Measurements from ENCODE around the gene LXN. TPM values are rescaled to one million over a fixed set of nuclear protein-coding genes. Genes with fewer than 3 reads are reported as not detected.

LXN gene
- total RNA-seq, 1 donor from 2014 or later, result 18.1 TPM

GRCh38 chr3:158685159-158685558, 12.7 kb upstream of the LXN start:
- no peak overlapping the region for H2AFZ ChIP-seq (ENCODE audit: low read depth, low read length)
- peaks cover 4% of the 10 kb centered on the region for H3K36me3 Mint-ChIP-seq (ENCODE audit: low read depth, unreplicated experiment)
- no peak overlapping the region for H3K4me3 ChIP-seq (ENCODE audit: insufficient read depth, low read depth, low read length)
- H3K4me1 ChIP-seq (ENCODE audit: insufficient read depth, low read length), result peaks cover 17% of the 10 kb centered on the region
- no peaks in the 10 kb centered on the region for H3K9me3 ChIP-seq (ENCODE audit: insufficient read depth, low read depth, low read length)
- H3K4me3 Mint-ChIP-seq (ENCODE audit: unreplicated experiment), result no peak overlapping the region
- H3K9ac ChIP-seq (ENCODE audit: low read length), result peak overlapping the region; percentile 39
- no peaks in the 10 kb centered on the region for H3K27me3 ChIP-seq (ENCODE audit: insufficient read depth, low read length)
- H3K4me2 ChIP-seq (ENCODE audit: low read length), result peak overlapping the region; percentile 13
- H3K27me3 Mint-ChIP-seq (ENCODE audit: low read depth, unreplicated experiment), result no peaks in the 10 kb centered on the region
- FAIRE-seq (peak; percentile 37), DNase-seq (ENCODE audit: low read depth) (peak; percentile 47)
- TF ChIP-seq, protein P1, sequence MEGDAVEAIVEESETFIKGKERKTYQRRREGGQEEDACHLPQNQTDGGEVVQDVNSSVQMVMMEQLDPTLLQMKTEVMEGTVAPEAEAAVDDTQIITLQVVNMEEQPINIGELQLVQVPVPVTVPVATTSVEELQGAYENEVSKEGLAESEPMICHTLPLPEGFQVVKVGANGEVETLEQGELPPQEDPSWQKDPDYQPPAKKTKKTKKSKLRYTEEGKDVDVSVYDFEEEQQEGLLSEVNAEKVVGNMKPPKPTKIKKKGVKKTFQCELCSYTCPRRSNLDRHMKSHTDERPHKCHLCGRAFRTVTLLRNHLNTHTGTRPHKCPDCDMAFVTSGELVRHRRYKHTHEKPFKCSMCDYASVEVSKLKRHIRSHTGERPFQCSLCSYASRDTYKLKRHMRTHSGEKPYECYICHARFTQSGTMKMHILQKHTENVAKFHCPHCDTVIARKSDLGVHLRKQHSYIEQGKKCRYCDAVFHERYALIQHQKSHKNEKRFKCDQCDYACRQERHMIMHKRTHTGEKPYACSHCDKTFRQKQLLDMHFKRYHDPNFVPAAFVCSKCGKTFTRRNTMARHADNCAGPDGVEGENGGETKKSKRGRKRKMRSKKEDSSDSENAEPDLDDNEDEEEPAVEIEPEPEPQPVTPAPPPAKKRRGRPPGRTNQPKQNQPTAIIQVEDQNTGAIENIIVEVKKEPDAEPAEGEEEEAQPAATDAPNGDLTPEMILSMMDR (IDR thresholded peaks at IDR 0.05; ENCODE audit: insufficient read depth, low read depth, low read length), result no peak
- TF ChIP-seq EZH2 (IDR thresholded peaks at IDR 0.05; ENCODE audit: insufficient read depth, low read length), result no peak
- peaks cover 6% of the 10 kb centered on the region for H3K36me3 ChIP-seq (ENCODE audit: insufficient read depth, low read length)
- H3K27ac Mint-ChIP-seq (ENCODE audit: unreplicated experiment), result peak overlapping the region; percentile 62
- H3K27ac ChIP-seq (ENCODE audit: low read depth, low read length), result peak overlapping the region; percentile 76
- H3K4me1 Mint-ChIP-seq (ENCODE audit: low read depth, unreplicated experiment), result peaks cover 20% of the 10 kb centered on the region
- no peaks in the 10 kb centered on the region for H4K20me1 ChIP-seq (ENCODE audit: insufficient read depth, low read length)
- H3K79me2 ChIP-seq (ENCODE audit: insufficient read depth, low read length), result peaks cover 2% of the 10 kb centered on the region
- H3K9me3 Mint-ChIP-seq (ENCODE audit: unreplicated experiment), result no peaks in the 10 kb centered on the region

GRCh38 chr3:158683230-158683962, 10.9 kb upstream of the LXN start:
- FAIRE-seq, result peak; percentile 41
- H3K4me2 ChIP-seq (ENCODE audit: low read length), result peak overlapping the region; percentile 49
- no peaks in the 10 kb centered on the region for H3K27me3 ChIP-seq (ENCODE audit: insufficient read depth, low read length)
- H3K4me3 ChIP-seq (ENCODE audit: insufficient read depth, low read depth, low read length), result no peak overlapping the region
- H2AFZ ChIP-seq (ENCODE audit: low read depth, low read length), result no peak overlapping the region
- TF ChIP-seq, protein P1 (IDR thresholded peaks at IDR 0.05; ENCODE audit: insufficient read depth, low read depth, low read length), result no peak
- TF ChIP-seq EZH2 (IDR thresholded peaks at IDR 0.05; ENCODE audit: insufficient read depth, low read length), result no peak
- H3K36me3 ChIP-seq (ENCODE audit: insufficient read depth, low read length), result peaks cover 3% of the 10 kb centered on the region
- Mint-ChIP-seq H3K27ac (ENCODE audit: unreplicated experiment) (peak overlapping the region; percentile 82), H3K4me3 (ENCODE audit: unreplicated experiment) (no peak overlapping the region), H3K36me3 (ENCODE audit: low read depth, unreplicated experiment) (peaks cover 6% of the 10 kb centered on the region), H3K9me3 (ENCODE audit: unreplicated experiment) (no peaks in the 10 kb centered on the region), H3K4me1 (ENCODE audit: low read depth, unreplicated experiment) (peaks cover 25% of the 10 kb centered on the region), H3K27me3 (ENCODE audit: low read depth, unreplicated experiment) (no peaks in the 10 kb centered on the region)
- peaks cover 22% of the 10 kb centered on the region for H3K4me1 ChIP-seq (ENCODE audit: insufficient read depth, low read length)
- peak overlapping the region; percentile 76 for H3K27ac ChIP-seq (ENCODE audit: low read depth, low read length)
- H3K9me3 ChIP-seq (ENCODE audit: insufficient read depth, low read depth, low read length), result no peaks in the 10 kb centered on the region
- peaks cover 3% of the 10 kb centered on the region for H3K79me2 ChIP-seq (ENCODE audit: insufficient read depth, low read length)
- peak; percentile 78 for DNase-seq (ENCODE audit: low read depth)
- peak overlapping the region; percentile 42 for H3K9ac ChIP-seq (ENCODE audit: low read length)
- no peaks in the 10 kb centered on the region for H4K20me1 ChIP-seq (ENCODE audit: insufficient read depth, low read length)

DNA sequence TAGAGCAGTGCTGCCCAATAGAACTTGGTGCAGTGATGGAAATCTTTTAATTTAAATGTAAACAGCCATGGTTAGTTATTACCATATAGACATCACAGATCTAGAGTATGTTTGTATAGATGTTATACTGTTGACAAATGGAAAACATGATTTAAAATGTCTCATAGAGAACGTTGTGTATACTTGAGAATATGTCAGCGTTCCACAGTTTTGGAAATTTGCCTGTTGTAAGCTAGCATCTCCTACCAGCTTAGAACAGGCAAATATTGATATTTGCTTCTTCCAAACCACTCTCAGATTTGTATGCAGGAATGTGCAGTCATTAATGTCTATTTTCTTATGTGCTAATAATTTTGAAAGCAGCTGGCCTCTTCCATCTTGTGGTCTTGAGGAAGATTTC, 8.4 kb upstream of the LXN start:
- H3K4me3 Mint-ChIP-seq (ENCODE audit: unreplicated experiment), result no peak overlapping the region
- no peaks in the 10 kb centered on the region for H3K27me3 ChIP-seq (ENCODE audit: insufficient read depth, low read length)
- H3K27ac ChIP-seq (ENCODE audit: low read depth, low read length), result no peak overlapping the region
- no peak overlapping the region for H3K4me3 ChIP-seq (ENCODE audit: insufficient read depth, low read depth, low read length)
- H3K9me3 Mint-ChIP-seq (ENCODE audit: unreplicated experiment), result no peaks in the 10 kb centered on the region
- peaks cover 22% of the 10 kb centered on the region for H3K4me1 ChIP-seq (ENCODE audit: insufficient read depth, low read length)
- peaks cover 14% of the 10 kb centered on the region for H3K36me3 Mint-ChIP-seq (ENCODE audit: low read depth, unreplicated experiment)
- H3K79me2 ChIP-seq (ENCODE audit: insufficient read depth, low read length), result peaks cover 3% of the 10 kb centered on the region
- no peaks in the 10 kb centered on the region for H3K9me3 ChIP-seq (ENCODE audit: insufficient read depth, low read depth, low read length)
- no peak for DNase-seq (ENCODE audit: low read depth)
- no peak overlapping the region for H3K9ac ChIP-seq (ENCODE audit: low read length)
- peaks cover 25% of the 10 kb centered on the region for H3K4me1 Mint-ChIP-seq (ENCODE audit: low read depth, unreplicated experiment)
- H3K4me2 ChIP-seq (ENCODE audit: low read length), result no peak overlapping the region
- no peak for FAIRE-seq
- no peaks in the 10 kb centered on the region for H3K27me3 Mint-ChIP-seq (ENCODE audit: low read depth, unreplicated experiment)
- no peak overlapping the region for H2AFZ ChIP-seq (ENCODE audit: low read depth, low read length)
- no peaks in the 10 kb centered on the region for H4K20me1 ChIP-seq (ENCODE audit: insufficient read depth, low read length)
- H3K27ac Mint-ChIP-seq (ENCODE audit: unreplicated experiment), result no peak overlapping the region
- H3K36me3 ChIP-seq (ENCODE audit: insufficient read depth, low read length), result peaks cover 3% of the 10 kb centered on the region
- no peak for TF ChIP-seq EZH2 (IDR thresholded peaks at IDR 0.05; ENCODE audit: insufficient read depth, low read length)
- TF ChIP-seq, protein P1 (IDR thresholded peaks at IDR 0.05; ENCODE audit: insufficient read depth, low read depth, low read length), result no peak
